ENCODE measurements around the gene SALL3. TPM values are rescaled to one million over a fixed set of nuclear protein-coding genes. Genes with fewer than 3 reads are reported as not detected.
A peak's percentile ranks its signal among the peaks of the same experiment; 100 is the strongest.

The SALL3 gene
- total RNA-seq, 1 donor from 2014 or later, result not detected

GRCh38 chr18:78967692-78968091, 11.9 kb upstream of the SALL3 start:
- Mint-ChIP-seq H3K36me3 (ENCODE audit: low read depth) (peaks cover 1% of the 10 kb centered on the region), H3K4me3 (ENCODE audit: unreplicated experiment) (no peak overlapping the region), H3K9me3 (ENCODE audit: low read depth) (peaks cover 6% of the 10 kb centered on the region), H3K27ac (ENCODE audit: unreplicated experiment) (no peak overlapping the region), H3K4me1 (ENCODE audit: low read depth) (no peaks in the 10 kb centered on the region), H3K27me3 (ENCODE audit: low read depth) (peaks cover 47% of the 10 kb centered on the region)
- no peak for DNase-seq (ENCODE audit: low spot score)
- TF ChIP-seq, protein P1, sequence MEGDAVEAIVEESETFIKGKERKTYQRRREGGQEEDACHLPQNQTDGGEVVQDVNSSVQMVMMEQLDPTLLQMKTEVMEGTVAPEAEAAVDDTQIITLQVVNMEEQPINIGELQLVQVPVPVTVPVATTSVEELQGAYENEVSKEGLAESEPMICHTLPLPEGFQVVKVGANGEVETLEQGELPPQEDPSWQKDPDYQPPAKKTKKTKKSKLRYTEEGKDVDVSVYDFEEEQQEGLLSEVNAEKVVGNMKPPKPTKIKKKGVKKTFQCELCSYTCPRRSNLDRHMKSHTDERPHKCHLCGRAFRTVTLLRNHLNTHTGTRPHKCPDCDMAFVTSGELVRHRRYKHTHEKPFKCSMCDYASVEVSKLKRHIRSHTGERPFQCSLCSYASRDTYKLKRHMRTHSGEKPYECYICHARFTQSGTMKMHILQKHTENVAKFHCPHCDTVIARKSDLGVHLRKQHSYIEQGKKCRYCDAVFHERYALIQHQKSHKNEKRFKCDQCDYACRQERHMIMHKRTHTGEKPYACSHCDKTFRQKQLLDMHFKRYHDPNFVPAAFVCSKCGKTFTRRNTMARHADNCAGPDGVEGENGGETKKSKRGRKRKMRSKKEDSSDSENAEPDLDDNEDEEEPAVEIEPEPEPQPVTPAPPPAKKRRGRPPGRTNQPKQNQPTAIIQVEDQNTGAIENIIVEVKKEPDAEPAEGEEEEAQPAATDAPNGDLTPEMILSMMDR (IDR thresholded peaks at IDR 0.05), result no peak

DNA sequence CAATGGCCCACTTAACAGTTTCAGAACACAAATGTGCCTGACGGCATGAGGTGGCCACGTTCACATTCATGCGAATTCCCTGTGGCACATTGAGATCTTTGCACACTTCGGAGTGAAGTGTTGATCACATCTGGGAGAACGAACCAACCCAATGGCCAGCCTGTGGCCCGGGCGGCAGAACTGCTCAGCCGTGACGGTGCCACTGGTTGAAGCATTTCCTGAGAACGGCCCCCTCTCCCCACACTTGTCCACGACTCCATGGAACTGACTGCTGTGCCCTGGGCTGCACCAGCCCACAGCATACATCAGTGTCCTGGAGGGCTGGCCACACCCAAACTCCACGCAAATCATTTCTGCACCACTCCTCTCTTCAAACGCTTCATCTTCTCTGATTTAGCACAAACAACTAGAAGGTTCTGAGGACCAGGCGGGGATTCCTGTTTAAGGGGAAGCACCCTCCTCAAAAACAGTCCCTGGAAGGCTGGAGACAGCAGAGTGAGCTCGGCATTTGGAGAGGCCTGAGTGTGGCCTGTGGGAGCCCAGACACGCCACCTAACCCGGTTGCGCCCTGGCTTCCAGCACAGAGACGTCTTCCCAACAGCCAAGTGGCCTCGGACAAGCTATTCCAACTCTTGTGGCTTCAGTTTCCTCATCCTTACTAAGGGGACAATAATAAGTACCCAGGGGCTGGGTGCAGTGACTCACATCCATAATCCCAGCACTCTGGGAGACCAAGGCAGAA, 9.9 kb upstream of the SALL3 start:
- Mint-ChIP-seq H3K4me1 (ENCODE audit: low read depth) (peaks cover 4% of the 10 kb centered on the region), H3K27ac (ENCODE audit: unreplicated experiment) (no peak overlapping the region), H3K4me3 (ENCODE audit: unreplicated experiment) (no peak overlapping the region), H3K36me3 (ENCODE audit: low read depth) (peaks cover 1% of the 10 kb centered on the region), H3K27me3 (ENCODE audit: low read depth) (peaks cover 53% of the 10 kb centered on the region), H3K9me3 (ENCODE audit: low read depth) (no peaks in the 10 kb centered on the region)
- no peak for DNase-seq (ENCODE audit: low spot score)
- TF ChIP-seq, protein P1 (IDR thresholded peaks at IDR 0.05), result no peak

GRCh38 chr18:78970774-78971333, 8.8 kb upstream of the SALL3 start:
- Mint-ChIP-seq H3K4me1 (ENCODE audit: low read depth) (peaks cover 4% of the 10 kb centered on the region), H3K9me3 (ENCODE audit: low read depth) (peaks cover 1% of the 10 kb centered on the region), H3K4me3 (ENCODE audit: unreplicated experiment) (no peak overlapping the region), H3K36me3 (ENCODE audit: low read depth) (peaks cover 1% of the 10 kb centered on the region), H3K27ac (ENCODE audit: unreplicated experiment) (no peak overlapping the region), H3K27me3 (ENCODE audit: low read depth) (peaks cover 64% of the 10 kb centered on the region)
- DNase-seq (ENCODE audit: low spot score), result peak; percentile 74
- TF ChIP-seq, protein P1 (IDR thresholded peaks at IDR 0.05), result no peak

DNA sequence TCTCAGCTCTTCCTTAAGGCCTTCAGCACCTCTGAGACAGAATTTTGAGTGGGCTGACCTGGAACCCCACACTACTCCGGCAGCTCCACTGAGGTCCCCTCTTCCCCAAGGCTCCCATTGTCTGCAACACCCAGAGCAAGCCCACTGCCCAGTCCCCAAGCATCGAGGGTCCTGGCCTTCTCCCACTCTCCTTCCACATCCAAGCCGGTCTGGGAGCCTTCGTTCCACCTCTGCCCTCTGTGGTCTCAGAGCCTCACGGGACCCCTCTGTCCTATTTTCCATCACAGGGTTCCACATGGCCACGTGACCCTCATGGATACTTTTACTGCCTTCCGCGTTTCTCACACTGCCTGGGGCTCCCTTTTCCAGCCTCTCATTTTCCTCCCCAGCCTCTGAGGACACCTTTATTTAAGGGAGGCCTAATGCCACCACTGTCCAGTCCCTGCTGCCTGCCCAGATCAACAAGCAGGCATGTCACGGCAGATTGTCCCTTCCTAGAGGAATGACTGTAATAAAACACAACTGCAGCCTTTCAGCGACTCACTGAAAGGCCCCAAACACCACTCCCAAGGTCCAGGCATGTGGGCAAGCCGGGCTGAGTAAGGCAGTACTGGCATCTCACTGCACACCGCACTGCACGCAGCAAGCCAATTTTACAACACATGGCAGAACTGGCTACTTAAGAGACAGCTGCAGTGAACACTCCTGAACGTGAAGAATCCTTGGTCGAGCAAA, 7.9 kb upstream of the SALL3 start:
- Mint-ChIP-seq H3K4me1 (ENCODE audit: low read depth) (peaks cover 4% of the 10 kb centered on the region), H3K27me3 (ENCODE audit: low read depth) (peaks cover 72% of the 10 kb centered on the region), H3K27ac (ENCODE audit: unreplicated experiment) (no peak overlapping the region), H3K4me3 (ENCODE audit: unreplicated experiment) (no peak overlapping the region), H3K36me3 (ENCODE audit: low read depth) (peaks cover 1% of the 10 kb centered on the region), H3K9me3 (ENCODE audit: low read depth) (peaks cover 4% of the 10 kb centered on the region)
- DNase-seq (ENCODE audit: low spot score), result no peak
- TF ChIP-seq, protein P1 (IDR thresholded peaks at IDR 0.05), result no peak

- H3K4me1 Mint-ChIP-seq (ENCODE audit: low read depth), result peaks cover 4% of the 10 kb centered on the region
- TF ChIP-seq, protein P1 (IDR thresholded peaks at IDR 0.05), result no peak
- peaks cover 4% of the 10 kb centered on the region for H3K36me3 Mint-ChIP-seq (ENCODE audit: low read depth)
- no peak overlapping the region for H3K27ac Mint-ChIP-seq (ENCODE audit: unreplicated experiment)
- DNase-seq (ENCODE audit: low spot score), result peak; percentile 87
- no peak overlapping the region for H3K4me3 Mint-ChIP-seq (ENCODE audit: unreplicated experiment)
- H3K27me3 Mint-ChIP-seq (ENCODE audit: low read depth), result peaks cover 78% of the 10 kb centered on the region
- peaks cover 4% of the 10 kb centered on the region for H3K9me3 Mint-ChIP-seq (ENCODE audit: low read depth)
These were observed 7.2 kb upstream of the SALL3 start for GRCh38 chr18:78972385-78972918.
